HG02763 (cell line): Measurements from ENCODE around the gene MUSTN1.

ENCODE experiments used
- ATAC-seq: cut with Tn5 transposase; IDR thresholded peaks from one replicate; pipeline ENCODE4 v1.9.1; 2021; ENCODE audit warnings: mild to moderate bottlenecking, moderate library complexity; ENCODE audit not compliant: unreplicated experiment

MUSTN1 gene

GRCh38 chr3:52809662-52810377, 25.0 kb downstream of the MUSTN1 start:
- no peak for ATAC-seq

GRCh38 chr3:52809149-52809548, 25.7 kb downstream of the MUSTN1 start:
- ATAC-seq = no peak

DNA sequence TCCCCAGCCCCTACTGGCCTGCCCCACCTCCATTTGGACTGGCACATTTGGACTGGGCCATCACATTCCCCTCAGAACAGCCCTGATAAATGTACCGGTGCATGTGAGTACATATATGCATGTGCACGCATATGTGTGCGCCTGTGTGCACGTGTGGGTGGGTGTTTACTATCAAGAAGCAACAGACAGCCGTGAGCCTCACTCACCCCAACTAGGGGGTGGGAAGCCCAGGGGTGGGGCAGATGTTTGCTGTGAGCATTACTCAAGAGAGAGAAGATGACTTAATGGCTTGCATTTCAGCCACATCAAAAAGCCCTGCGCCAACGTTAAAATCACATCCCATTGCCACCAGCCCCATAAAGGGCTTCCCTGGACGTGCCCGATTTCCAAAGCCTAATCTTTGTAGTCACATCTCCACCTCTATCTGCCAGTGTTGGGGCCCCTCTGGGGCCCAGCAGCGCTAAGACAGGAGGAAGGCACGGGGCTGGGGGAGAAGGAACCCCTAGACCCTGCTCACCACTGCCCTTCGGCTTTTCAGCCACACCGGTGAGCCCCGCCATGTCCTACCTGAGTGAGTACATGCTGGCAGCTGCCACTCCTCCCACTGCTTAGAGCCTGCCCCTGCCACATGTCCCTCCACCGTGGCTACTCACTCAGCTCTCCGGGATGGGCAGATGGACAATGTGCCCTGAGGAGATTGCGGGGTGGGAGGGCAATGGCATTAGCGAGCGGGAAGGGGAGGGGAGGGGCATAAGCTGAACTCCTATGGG, 29.4 kb downstream of the MUSTN1 start:
- no peak for ATAC-seq

GRCh38 chr3:52801839-52802238, 33.0 kb downstream of the MUSTN1 start:
- no peak for ATAC-seq

GRCh38 chr3:52800079-52800478, 34.7 kb downstream of the MUSTN1 start:
- no peak for ATAC-seq

DNA sequence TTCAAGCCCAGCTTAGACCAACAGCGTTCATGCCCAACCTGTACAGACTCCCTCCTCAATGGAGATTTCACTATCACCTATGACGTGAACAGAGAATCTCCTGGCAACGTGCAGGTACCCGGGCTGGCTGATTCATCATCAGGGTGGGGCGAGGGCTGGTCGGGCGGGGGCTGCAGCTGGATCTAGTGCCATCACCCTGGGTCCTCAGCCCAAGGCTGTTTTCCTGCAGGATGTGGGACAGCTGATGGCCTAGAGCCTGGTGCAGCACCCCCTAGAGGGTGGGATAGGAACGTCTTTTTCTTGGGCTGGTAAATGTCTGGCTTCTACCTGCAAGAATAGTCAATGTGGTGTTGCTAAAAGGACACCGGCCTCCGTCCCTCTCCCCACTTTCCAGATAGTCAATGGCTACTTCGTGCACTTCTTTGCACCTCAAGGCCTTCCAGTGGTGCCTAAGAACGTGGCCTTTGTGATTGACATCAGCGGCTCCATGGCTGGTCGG, 35.8 kb downstream of the MUSTN1 start:
- ATAC-seq = no peak

DNA sequence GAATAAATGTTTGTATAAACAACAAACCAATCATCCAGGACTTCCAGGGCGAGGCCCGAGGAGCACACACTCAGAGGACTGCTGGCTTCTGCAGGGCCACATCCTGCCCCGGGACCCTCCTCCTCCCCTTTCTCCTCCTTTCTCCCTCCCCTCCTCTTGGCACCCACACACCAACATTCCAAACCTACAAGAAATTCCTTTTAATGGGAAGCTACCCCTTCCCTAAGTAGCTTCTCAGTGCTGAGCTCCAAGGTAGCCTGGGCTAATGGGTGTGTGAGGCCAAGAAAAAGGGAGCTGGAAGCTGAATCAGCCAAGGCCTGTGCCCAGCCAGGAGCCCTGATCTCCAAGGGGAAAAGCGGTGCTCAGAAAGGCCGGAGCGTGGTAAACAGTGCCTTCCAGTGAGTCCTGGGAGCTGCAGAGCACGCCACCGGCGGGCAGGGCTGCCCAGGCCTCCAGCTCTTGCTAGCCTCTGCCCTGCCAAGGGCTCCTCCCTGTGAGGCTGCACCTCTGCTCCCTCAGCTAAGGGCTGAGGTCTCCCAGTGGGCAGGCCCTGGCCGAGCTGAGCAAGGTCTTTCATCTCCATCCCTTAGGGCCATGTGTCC, 36.3 kb downstream of the MUSTN1 start:
- ATAC-seq = no peak

- no peak for ATAC-seq
Observed at GRCh38 chr3:52796411-52796810, 38.4 kb downstream of the MUSTN1 start.

GRCh38 chr3:52795298-52795900, 39.4 kb downstream of the MUSTN1 start:
- ATAC-seq = no peak

DNA sequence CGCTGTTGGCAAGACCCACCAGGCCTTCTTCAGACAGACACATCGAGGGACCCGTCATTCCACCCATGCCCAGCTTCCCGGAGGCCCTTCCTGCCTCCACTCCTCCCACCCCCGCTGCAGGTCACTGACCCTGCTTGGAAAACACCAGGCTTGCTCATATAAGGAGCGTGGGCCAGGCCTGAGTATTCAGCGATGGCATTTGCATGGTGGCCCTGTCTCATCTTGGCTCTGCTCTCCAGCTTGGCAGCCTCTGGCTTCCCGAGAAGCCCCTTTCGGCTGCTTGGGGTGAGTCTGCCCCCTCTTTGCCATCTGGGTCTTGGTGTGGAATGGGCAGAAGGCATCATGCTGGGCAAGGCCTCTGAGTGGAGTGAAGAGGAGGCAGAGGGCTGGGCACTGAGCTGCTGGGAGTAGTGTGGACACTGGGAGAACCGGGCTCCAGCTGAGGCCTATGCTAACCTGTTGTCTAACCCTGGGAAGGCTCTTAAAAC, 40.2 kb downstream of the MUSTN1 start, which contains the start of gene ITIH3:
TSS of gene ITIH3 (plus strand) at position 185 of the 488 bp plus-strand sequence. CDS start at position 193, 8 bp downstream.
- no peak for ATAC-seq

DNA sequence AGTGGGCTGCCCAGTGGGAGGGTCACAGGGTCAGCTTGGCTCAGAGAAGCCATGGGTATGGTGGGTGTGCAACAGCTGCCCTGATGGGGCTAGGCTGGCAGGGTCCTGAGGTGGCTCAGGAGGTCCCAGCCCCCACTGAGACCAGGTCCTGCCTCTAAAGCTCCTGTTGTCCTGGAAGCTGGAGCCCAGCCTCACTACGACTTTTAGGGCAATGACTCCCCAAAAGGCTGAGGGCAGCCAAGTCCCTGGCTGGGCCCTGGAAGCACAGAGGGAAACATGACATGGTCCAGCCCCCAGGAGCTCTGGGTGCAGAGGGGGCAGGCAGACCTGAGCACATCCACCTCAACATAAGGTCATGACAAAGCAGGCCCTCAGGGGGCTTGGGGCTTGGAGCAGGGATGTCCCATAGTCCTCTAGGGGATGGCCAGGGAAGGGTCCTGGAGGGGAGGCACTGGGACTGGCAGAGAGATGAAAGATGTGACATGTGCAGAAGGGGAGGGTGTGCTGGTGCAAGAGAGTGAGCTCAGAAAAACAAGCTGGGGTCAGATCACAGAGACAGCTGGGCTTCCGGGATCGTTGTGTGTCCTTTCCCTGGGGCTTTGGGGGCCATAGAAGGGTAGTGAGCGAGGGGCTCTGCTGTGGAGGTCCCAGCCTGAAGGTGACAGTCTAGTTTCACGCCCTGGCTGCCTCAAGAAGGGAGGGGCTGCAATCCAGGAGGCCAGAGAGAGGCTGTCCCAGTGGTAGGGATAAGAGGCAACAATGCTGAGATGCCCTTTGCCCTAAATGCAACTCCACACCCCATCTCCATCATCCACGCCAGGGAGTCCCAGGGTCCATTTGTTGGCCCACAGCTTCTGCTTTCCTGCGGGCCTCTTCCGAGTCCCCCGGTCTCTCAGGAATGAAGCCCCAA, 40.9 kb downstream of the MUSTN1 start:
- no peak for ATAC-seq

- ATAC-seq = no peak
Observed at GRCh38 chr3:52792961-52793695, 41.7 kb downstream of the MUSTN1 start.

GRCh38 chr3:52792413-52792812, 42.4 kb downstream of the MUSTN1 start:
- no peak for ATAC-seq

DNA sequence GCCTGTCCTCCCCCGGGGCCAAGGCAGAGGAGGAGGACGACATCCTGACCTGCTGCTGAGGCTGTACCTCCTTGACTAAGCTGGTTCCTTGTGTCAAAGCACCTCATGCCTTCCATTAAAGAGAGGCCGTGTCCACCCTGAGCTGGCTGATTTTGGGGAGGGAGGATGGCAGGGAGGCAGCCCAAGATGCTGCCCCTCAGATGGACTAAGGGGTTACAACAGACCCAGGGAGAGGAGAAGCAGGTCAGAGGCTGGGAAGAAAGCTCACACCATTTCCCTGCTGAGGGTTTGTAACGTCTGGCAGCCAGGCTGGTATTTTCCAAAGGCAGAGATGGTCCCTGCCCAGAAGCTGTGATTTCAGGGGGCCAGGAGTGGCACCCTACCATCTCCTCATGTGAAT, 42.9 kb downstream of the MUSTN1 start:
- no peak for ATAC-seq

DNA sequence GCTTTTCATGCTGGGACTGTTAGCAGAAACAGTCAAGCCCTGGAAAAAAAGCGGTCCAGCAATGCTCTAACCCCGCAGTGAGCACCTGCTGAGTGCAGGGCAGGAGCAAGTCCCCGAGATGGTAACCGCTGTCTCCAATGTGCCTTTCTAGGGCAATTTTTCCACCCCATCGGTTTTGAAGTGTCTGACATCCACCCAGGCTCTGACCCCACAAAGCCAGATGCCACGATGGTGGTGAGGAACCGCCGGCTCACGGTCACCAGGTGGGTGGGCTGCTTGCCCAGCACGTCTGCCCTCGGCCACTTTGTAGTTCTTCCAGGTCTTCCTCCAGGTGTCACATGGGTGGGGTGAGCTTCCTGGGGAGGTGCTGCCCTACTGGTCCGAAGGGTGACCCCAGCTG, 43.5 kb downstream of the MUSTN1 start:
- no peak for ATAC-seq

DNA sequence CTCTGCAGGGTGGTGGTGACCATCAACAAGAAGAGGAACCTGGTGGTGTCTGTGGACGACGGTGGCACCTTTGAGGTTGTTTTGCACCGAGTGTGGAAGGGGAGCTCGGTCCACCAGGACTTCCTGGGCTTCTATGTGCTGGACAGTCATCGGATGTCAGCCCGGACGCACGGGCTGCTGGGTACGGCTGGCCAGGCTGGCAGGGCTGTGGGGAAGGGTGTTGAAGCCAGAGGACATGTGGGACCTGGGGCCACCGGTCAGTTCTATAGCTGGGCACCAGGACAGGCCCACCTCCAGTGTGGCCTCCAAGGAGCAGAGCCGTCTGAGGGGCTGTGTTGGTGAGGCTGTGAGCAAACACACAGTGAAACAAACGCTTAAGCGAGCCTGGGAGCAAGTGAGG, 44.1 kb downstream of the MUSTN1 start:
- ATAC-seq = no peak

GRCh38 chr3:52790337-52790736, 44.5 kb downstream of the MUSTN1 start:
- no peak for ATAC-seq

DNA sequence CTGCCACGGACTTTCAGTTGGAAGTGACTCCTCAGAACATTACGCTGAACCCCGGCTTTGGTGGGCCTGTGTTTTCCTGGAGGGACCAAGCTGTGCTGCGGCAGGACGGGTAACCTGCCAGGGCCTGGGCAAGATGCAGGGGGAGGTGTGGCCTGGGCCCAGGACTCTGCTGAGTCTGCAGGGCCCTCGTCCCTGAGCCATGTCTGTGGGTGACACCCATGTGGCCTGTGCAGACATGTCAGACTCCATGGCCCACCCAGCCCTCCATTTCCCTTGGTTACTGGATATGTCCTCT, 45.1 kb downstream of the MUSTN1 start:
- ATAC-seq = no peak

DNA sequence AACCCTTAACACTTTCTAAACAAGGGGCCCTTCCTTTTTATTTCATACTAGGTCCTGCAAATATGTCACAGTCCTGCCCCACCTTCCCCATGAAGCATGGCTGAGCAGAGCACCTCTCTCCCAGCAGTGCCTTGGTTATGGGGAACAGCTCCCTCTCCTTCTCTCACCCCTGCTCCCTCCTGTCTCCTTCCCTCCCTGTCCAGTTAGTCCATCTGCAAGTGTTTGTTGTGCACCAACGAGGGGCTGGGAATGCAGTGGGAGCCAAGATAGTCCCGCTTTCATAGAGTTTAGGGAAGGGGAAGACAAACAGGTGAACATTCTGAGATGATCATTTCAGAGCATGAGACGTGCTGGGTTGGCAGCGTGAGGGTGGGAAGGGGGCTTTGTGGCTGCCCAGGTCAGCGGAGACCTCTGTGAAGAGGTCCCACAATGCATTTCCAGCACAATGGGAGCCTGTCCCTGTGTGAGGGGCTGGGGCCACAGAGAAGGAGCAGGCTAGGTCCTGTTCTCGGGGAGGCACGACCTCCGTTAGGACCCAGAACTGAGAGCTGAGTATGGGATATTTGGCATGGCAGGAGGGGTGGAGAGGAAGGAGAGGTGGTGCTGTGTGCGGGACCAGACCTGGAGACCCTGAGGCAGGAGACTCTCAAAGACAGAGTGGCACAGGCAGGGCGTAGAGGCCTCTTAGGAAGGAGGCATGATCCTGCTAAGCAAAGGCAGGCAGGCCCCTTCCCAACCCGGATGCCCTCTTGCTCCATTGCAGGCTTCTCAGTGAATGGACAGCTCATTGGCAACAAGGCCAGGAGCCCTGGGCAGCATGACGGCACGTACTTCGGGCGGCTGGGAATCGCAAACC, 45.7 kb downstream of the MUSTN1 start:
- ATAC-seq = no peak
